Stimulated activated CD8-positive, alpha-beta memory T cell treated with anti-CD3 and anti-CD28 coated beads, Interleukin-7, amount 100 ng/mL, for 4 hours (primary cell): ENCODE measurements around the gene CBLB.

Source experiments
- DNase-seq, 2 donors: peaks; one replicate each; pipeline ENCODE4 v3.0.0-alpha.2; 2020; ENCODE audit warnings: low read depth in 2 of 2

The CBLB gene

GRCh38 chr3:105868742-105869530, at the start of gene CBLB:
Gene CBLB (minus strand): TSS chr3:105869012. CDS start chr3:105867577, 1,435 bp downstream.
- peak; percentile 67 to 80 for DNase-seq

GRCh38 chr3:105916767-105917166, 48.0 kb upstream of the CBLB start:
- DNase-seq, result no peak

DNA sequence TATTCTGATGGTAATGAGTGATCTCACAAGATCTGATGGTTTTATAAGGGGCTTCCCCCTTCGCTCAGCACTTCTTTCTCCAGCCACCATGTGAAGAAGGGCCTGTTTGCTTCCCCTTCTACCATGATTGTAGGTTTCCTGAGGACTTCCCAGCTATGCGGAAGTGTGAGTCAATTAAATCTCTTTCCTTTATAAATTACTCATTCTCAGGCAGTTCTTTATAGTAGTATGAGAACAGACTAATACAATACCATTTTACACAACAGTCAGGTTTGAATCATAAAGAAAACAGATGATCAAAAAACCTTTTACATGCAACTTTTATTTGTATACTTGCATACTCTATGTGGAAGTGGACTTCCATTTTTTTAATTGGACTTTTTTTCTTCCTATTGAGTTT, 46.7 kb upstream of the CBLB start:
- no peak for DNase-seq

GRCh38 chr3:105913616-105914015, 44.8 kb upstream of the CBLB start:
- no peak for DNase-seq

- DNase-seq, result no peak
Measured at GRCh38 chr3:105912891-105913290, 44.1 kb upstream of the CBLB start.

GRCh38 chr3:105911496-105911895, 42.7 kb upstream of the CBLB start:
- no peak for DNase-seq

DNA sequence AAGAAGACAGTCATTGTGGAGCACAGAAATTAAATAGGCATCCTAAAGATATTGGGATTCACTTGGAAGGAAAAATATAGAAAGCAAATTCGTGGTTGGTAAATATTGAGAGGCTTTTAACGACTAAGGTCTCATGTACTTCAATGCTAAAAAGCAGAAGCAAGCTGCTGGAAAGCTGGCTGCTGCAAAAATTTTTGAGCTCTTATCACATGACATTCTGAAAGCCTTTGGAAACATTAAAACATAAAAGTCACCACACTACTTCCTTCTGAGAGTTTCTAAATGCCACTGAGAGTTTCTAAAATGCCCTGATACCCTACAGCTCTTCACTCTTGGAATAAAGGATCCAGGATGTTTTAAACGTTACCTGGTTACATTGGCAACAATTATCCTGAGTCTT, 39.0 kb upstream of the CBLB start:
- no peak for DNase-seq

GRCh38 chr3:105906836-105907235, 38.0 kb upstream of the CBLB start:
- DNase-seq, result no peak

DNA sequence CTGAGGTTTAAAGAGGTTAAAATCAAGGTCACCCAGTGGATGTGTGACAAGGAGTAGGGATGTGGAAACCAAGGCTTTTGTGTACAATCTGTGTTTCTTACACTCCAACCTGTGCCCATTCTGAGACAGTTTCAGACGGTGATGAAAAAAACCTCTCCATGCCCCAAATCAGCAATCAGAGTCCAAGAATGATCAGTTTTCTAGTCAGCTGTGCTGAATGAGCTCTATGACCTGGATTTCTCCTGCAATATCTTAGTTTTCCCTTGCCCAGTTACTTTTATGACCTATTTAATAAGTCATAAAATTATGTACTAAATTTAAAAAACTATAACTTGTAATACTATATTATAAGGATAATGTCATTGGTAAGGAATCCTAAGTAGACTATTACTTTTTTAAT, 37.5 kb upstream of the CBLB start:
- no peak for DNase-seq

GRCh38 chr3:105905328-105905727, 36.5 kb upstream of the CBLB start:
- DNase-seq, result no peak

GRCh38 chr3:105904678-105905284, 36.0 kb upstream of the CBLB start:
- DNase-seq, result no peak

DNA sequence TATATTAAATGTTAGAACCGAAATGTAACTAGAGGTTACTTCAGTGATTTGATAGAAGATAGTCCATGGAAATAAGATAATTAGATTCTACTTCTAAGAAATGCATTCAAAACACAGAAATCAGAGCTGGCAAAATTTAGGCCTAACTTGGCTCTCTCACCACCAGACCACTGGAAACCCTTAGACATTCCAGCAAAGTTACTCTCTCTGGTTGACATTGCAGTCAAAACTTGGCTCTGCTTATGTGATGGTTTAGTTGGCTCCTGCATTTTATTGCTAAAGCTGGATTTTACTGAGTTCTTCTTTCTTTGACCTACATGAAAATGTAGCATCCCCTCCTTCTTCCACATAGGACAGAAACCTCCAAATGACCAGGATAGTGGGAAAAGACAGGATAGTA, 35.4 kb upstream of the CBLB start:
- DNase-seq, result no peak

GRCh38 chr3:105899516-105899915, 30.7 kb upstream of the CBLB start:
- no peak for DNase-seq

DNA sequence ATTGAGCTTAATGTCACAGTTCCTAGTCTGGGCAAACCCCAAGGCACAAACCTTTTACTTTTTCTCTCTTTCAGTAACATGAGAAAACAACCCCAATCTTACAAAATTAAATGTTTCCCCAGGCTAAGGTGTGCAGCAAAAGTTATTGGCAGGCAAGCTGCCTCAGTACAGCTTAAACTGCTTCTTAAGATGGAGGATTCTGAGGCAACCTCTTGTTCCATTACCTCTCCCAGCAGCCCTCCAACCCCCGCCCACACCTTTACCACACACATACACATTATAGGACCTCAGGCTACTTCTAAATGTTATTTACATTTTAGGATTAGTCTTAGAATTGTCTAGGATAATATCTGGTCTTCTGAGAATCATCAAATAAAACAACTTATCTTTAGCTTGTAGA, 22.3 kb upstream of the CBLB start:
- DNase-seq, result no peak

- no peak for DNase-seq
Measured at GRCh38 chr3:105888621-105889579, 20.1 kb upstream of the CBLB start.

DNA sequence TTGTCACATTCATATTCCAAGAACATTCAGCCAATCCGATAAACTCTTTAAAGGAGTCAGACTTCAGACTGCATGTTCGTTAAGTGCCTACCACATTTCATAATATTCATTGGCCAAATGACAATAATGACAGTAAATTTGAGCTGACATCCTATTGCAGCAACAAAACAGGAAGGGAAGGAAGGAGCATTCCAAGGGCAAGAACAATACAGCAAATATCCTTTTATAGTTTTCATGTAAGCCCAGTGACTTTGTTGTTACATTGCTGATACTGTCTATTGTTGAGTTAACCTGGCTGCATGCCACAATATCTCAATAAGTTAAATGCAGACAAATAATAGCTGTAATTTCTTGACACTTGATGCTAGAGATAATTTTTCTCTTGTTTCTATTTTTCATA, 16.4 kb upstream of the CBLB start:
- DNase-seq, result no peak

- no peak for DNase-seq
Measured at GRCh38 chr3:105883798-105884377, 15.1 kb upstream of the CBLB start.

DNA sequence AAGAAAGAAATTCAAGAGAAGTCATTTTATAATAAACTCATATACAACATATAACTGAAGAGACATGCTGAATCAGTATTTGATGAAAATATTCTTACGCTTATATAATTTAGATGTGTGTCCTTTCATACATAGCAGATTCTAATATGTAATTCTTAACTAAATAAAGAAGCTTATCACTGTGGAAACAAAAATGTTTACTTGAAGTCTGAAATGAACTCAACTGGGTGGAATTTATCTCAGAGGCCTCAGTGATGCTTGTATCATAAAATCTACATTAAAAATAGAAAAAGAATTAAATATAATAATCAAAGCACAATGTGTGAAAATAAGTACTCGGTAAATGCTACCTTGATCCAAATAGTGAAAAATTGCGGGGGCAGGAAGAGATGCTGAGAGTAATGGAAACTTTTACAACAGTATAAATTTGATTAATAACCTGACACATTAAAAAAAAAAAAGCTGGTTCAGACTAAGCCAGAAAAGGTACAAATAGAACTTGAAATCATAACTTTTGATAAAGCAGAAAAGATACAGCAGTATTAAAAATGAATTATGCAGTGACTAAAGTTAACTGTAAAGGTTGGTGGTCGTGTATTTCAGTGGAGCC, 12.0 kb upstream of the CBLB start:
- no peak for DNase-seq

- DNase-seq, result no peak
Measured at GRCh38 chr3:105878061-105878460, 9.2 kb upstream of the CBLB start.

DNA sequence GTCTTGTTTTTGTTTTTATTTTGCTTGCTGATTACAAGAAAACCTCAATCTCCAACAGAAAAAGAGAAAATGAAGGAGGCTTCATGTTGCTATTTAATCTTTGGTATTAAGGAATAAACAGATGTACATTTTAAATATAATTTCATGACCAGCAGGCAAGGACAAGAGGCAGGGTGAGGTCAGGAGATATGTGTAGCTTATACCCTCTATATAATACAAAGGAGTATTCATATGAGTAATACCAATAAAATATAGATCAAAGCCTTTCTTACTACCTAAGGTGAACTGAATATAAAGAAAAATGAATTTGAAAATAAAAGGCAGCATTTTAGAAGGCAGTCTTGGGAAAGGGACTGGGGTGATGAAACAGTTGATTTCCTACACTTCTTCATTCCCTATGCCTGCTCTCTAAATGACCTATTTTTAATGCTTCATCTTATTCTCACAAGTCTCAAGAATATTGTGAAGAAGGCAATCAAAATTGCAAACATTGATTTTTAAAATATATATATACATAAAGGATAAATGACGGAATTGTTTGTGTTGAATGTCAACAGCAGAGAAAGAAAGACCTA, 8.6 kb upstream of the CBLB start:
- no peak for DNase-seq

DNA sequence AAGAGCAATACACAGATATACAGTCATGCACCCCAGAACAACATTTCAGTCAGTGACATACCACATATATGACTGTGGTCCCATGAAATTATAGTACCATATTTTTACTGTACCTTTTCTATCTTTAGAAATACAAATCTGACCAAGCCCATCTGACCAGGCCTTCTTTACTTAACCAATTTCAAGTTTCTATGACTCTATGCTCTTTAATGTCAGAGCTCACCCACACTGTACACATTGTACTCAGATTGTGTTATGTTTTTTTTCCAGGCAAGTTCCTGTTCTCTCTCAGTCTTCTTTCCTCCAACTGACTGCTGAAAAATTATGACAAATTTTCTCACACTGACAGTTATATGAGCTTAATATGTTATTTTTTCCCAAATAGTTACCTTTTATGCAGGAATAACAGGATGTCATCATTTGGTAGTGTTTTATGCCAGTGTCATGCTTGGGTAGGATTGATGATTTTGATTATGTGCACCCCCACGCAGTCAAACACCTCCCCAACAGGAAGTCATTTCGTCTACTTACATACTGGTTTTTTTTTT, 8.0 kb upstream of the CBLB start:
- no peak for DNase-seq
